BE2C (cell line): Measurements from ENCODE around the gene LSM2. TPM values are rescaled to one million over a fixed set of nuclear protein-coding genes. Genes with fewer than 3 reads are reported as not detected.
"Not testable (repeated sequence)": the region's sequence is repeated elsewhere in the genome, so short reads cannot be mapped to it uniquely, and the experiment has no call there.

Source experiments
- DNase-seq: peaks from one replicate; pipeline ENCODE4 v3.0.0-alpha.2; 2020
- H3K27me3 ChIP-seq: fragments of 250-450 bp; sonication (Bioruptor Pico); 2 replicates; pipeline ENCODE4 v1.5.1; 2020; ENCODE audit warnings: mild to moderate bottlenecking
- H3K36me3 ChIP-seq: fragments of 250-450 bp; sonication (Bioruptor Pico); 2 replicates; pipeline ENCODE4 v1.5.1; 2020; ENCODE audit warnings: mild to moderate bottlenecking
- H3K4me1 ChIP-seq: fragments of 250-450 bp; sonication (Bioruptor Pico); 2 replicates; pipeline ENCODE4 v1.5.1; 2020
- H3K4me3 ChIP-seq: 2 replicates; pipeline ENCODE4 v1.5.1; 2011; ENCODE audit warnings: low read depth, low read length
- H3K9me3 ChIP-seq: fragments of 250-450 bp; sonication (Bioruptor Pico); 2 replicates; pipeline ENCODE4 v1.5.1; 2020
- CTCF ChIP-seq: IDR thresholded peaks from 2 replicates; pipeline ENCODE4 v1.5.1; 2012; ENCODE audit warnings: mild to moderate bottlenecking, low read depth, low read length
- polyA plus RNA-seq: library from polyadenylated mRNA; unstranded; fragments of >200 nt; gene quantifications from one replicate; pipeline ENCODE4 v1.2.1, GENCODE V29; 2012; ENCODE audit warnings: low read depth, missing spikeins; ENCODE audit not compliant: insufficient read length, insufficient read depth

The LSM2 gene
- polyA plus RNA-seq = 100 TPM

GRCh38 chr6:31806470-31807272, at the start of gene LSM2:
Gene LSM2 (minus strand): TSS chr6:31806966. CDS start chr6:31806757, 209 bp downstream.
- peaks cover 3% of the 10 kb centered on the region; the same call in 1 of the 2 replicates for H3K36me3 ChIP-seq
- no peaks in the 10 kb centered on the region for H3K9me3 ChIP-seq
- peak; percentile 12; the same call in 1 of the 2 replicates for TF ChIP-seq CTCF
- DNase-seq = peak; percentile 99
- H3K27me3 ChIP-seq = no peaks in the 10 kb centered on the region
- no peaks in the 10 kb centered on the region for H3K4me1 ChIP-seq
- H3K4me3 ChIP-seq = peak within 1 kb of the TSS; percentile 86

GRCh38 chr6:31851980-31852718, 45.4 kb upstream of the LSM2 start:
- H3K4me1 ChIP-seq, DNase-seq, H3K4me3 ChIP-seq, H3K36me3 ChIP-seq, H3K27me3 ChIP-seq, H3K9me3 ChIP-seq: not testable (repeated sequence)

GRCh38 chr6:31851485-31851832, 44.7 kb upstream of the LSM2 start:
- Histone ChIP-seq H3K36me3 (no peaks in the 10 kb centered on the region), H3K4me1 (no peaks in the 10 kb centered on the region), H3K27me3 (no peaks in the 10 kb centered on the region), H3K4me3 (no peak overlapping the region), H3K9me3 (no peaks in the 10 kb centered on the region)
- DNase-seq = no peak
- TF ChIP-seq CTCF = no peak

- TF ChIP-seq CTCF = no peak
- no peak for DNase-seq
- no peaks in the 10 kb centered on the region for H3K36me3 ChIP-seq
- no peaks in the 10 kb centered on the region for H3K27me3 ChIP-seq
- H3K4me3 ChIP-seq = no peak overlapping the region
- H3K4me1 ChIP-seq = no peaks in the 10 kb centered on the region
- no peaks in the 10 kb centered on the region for H3K9me3 ChIP-seq
These were observed 44.2 kb upstream of the LSM2 start for GRCh38 chr6:31850765-31851484.

GRCh38 chr6:31847276-31847978, 40.7 kb upstream of the LSM2 start:
- no peaks in the 10 kb centered on the region for H3K27me3 ChIP-seq
- no peak for DNase-seq
- no peaks in the 10 kb centered on the region for H3K4me1 ChIP-seq
- no peaks in the 10 kb centered on the region for H3K9me3 ChIP-seq
- no peak overlapping the region for H3K4me3 ChIP-seq
- no peak for TF ChIP-seq CTCF
- H3K36me3 ChIP-seq = no peaks in the 10 kb centered on the region

- Histone ChIP-seq H3K4me1 (no peaks in the 10 kb centered on the region), H3K27me3 (no peaks in the 10 kb centered on the region), H3K36me3 (peaks cover 9% of the 10 kb centered on the region), H3K9me3 (no peaks in the 10 kb centered on the region), H3K4me3 (no peak overlapping the region)
- DNase-seq = no peak
- TF ChIP-seq CTCF = no peak
These were observed 37.7 kb upstream of the LSM2 start for GRCh38 chr6:31844507-31844906.
